GM18505 (cell line): ENCODE results near the gene MGAT2.
"Not testable (repeated sequence)": the region's sequence is repeated elsewhere in the genome, so short reads cannot be mapped to it uniquely, and the experiment has no call there.

ENCODE experiments used
- ATAC-seq: cut with Tn5 transposase; IDR thresholded peaks from one replicate; pipeline ENCODE4 v1.9.1; 2021; ENCODE audit not compliant: unreplicated experiment
- POLR2A ChIP-seq: IDR thresholded peaks from 4 replicates; pipeline ENCODE4 v1.6.1; 2011; ENCODE audit warnings: borderline replicate concordance; ENCODE audit not compliant: insufficient read depth, insufficient read length; ENCODE audit errors: extremely low read depth

Gene MGAT2

DNA sequence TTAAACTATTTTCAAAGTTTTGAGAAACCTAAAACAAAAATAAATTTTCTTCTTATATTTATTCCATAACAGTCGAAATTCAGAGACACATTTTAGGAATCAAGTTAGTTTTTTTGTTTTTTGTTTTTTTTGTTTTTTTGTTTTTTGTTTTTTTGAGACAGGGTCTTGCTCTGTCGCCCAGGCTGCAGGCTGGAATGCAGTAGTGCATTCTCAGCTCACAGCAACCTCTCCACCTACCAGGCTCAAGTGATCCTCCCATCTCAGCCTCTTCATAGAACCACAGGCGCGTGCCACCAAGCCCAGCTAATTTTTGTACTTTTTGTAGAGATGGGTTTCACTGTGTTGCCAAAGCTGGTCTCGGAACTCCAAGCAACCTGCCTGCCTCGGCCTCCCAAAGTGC is 32.9 kb downstream of the MGAT2 start:
- no peak for ATAC-seq
- no peak for TF ChIP-seq POLR2A

DNA sequence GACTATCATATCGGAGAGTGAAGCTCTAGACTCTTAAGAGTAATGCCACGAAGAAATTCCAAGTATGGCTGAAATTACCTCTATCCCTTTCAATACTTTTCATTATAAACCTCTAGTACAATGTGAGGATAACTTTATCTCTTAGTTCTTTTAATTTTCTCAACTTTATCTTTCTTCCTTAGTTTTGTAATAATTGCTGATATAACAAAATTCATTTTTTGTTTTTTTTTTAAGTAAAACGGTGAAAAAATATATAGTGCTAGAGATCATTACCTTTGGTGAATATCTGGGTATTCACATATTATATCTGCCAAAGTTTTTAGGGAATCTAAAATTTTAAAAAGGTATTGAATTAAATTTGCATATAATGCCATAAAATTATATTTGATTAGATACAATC is 33.9 kb downstream of the MGAT2 start:
- no peak for TF ChIP-seq POLR2A

DNA sequence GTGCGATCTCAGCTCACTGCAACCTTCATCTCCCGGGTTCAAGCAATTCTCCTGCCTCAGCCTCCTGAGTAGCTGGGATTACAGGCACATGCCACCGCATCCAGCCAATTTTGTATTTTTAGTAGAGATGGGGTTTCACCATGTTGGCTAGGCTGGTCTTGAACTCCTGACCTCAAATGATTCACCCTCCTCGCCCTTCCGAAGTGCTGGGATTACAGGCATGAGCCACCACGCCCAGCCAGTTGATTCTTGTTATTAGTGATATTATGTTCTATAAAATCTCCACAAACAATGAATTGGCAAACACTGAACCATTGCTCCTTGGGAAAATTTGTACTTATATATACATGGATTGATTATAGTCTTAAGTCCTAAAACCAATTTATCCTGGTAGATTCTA is 36.9 kb downstream of the MGAT2 start:
- not testable (repeated sequence) for ATAC-seq

More for the DNA sequence above, 33.9 kb downstream of the MGAT2 start:
- no peak for ATAC-seq

DNA sequence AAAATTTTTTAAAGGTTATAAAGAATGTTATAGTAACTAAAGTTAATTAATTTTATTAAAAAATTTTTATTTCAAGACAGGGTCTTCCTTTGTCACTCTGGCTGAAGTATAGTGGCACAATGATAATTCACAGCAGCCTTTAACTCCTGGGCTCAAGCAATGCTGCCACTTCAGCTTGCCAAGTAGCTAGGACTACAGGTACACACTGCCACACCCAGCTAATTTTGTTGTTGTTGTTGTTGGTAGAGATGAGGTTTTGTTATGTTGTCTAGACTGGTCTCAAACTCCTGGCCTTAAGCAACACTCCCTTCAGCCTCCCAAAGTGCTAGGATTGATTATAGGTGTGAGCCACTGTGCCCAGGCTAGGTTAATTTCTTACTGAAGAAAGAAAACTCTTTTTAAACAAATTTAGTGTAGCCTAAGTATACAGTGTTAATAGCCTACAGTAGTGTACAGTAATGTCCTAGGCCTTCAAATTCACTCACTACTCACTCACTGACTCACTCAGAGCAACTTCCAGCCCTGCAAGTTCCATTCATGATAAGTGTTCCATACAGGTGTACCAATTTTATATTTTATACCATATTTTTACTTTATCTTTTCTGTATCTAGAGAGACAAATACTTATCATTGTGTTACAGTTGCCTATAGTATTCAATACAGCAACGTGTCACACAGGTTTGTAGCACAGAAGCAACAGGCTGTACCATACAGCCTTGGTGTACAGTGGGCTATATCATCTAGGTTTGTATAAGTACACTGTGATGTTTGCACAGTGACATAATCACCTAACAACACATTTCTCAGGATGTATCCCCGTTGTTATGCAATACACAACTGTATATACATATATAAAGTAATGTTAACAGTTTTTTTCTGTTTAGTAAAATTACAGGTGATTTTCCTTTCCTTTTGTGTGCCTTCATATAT is 39.2 kb downstream of the MGAT2 start:
- no peak for ATAC-seq
- no peak for TF ChIP-seq POLR2A

DNA sequence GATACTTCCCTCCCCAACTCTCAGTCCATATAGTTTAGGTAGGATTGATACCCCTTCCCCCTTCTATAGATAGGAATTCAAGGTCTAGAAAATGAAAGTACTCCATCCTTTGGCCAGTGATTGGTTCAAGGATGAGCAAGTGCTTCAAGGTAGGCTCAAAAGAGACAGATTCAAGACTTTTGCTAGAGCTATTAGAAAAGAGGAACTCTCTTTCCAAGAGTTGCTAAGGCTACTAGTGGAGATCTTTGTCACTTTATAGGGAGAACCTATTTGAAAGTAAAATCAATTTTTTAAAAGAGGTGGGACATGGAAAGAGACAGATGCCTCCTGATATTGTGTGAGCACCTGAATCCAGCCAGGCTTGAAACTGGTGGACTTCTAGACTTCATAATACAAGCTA is 49.9 kb downstream of the MGAT2 start:
- ATAC-seq: no peak
- TF ChIP-seq POLR2A: no peak
